Activated T-cell treated with anti-CD3 and anti-CD28 coated beads, Interleukin-2, amount 50 U/mL, for 24 hours (primary cell): ENCODE data around the gene CCL17.
"Not testable (repeated sequence)": the region's sequence is repeated elsewhere in the genome, so short reads cannot be mapped to it uniquely, and the experiment has no call there.

Experiments used
- DNase-seq: peaks from one replicate; pipeline ENCODE4 v3.0.0-alpha.2; 2020
- H3K27ac Mint-ChIP-seq: 2 replicates; pipeline ENCODE4 v1.8.0; 2020; ENCODE audit warnings: mild to moderate bottlenecking, mixed read lengths
- H3K27me3 Mint-ChIP-seq: 2 replicates; pipeline ENCODE4 v1.8.0; 2020; ENCODE audit warnings: mixed read lengths
- H3K36me3 Mint-ChIP-seq: 2 replicates; pipeline ENCODE4 v1.8.0; 2020; ENCODE audit warnings: low read depth, mixed read lengths
- H3K4me1 Mint-ChIP-seq: 2 replicates; pipeline ENCODE4 v1.8.0; 2020; ENCODE audit warnings: low read depth, mixed read lengths
- H3K4me3 Mint-ChIP-seq: 2 replicates; pipeline ENCODE4 v1.8.0; 2020; ENCODE audit warnings: mild to moderate bottlenecking, moderate library complexity, mixed read lengths
- H3K9me3 Mint-ChIP-seq: 2 replicates; pipeline ENCODE4 v1.8.0; 2020; ENCODE audit warnings: mixed read lengths

Gene CCL17

GRCh38 chr16:57424583-57424982 lies 20.0 kb downstream of the CCL17 start:
- DNase-seq, result no peak
- peaks cover 38% of the 10 kb centered on the region for H3K36me3 Mint-ChIP-seq
- H3K27ac Mint-ChIP-seq, result no peak overlapping the region
- H3K27me3 Mint-ChIP-seq, result no peaks in the 10 kb centered on the region
- H3K4me1 Mint-ChIP-seq, result no peaks in the 10 kb centered on the region
- no peaks in the 10 kb centered on the region for H3K9me3 Mint-ChIP-seq
- H3K4me3 Mint-ChIP-seq, result no peak overlapping the region

- Mint-ChIP-seq H3K27me3 (no peaks in the 10 kb centered on the region), H3K4me3 (no peak overlapping the region), H3K4me1 (no peaks in the 10 kb centered on the region), H3K9me3 (no peaks in the 10 kb centered on the region), H3K27ac (no peak overlapping the region), H3K36me3 (peaks cover 56% of the 10 kb centered on the region)
- no peak for DNase-seq
Observed at GRCh38 chr16:57426356-57426755, 21.8 kb downstream of the CCL17 start.

- Mint-ChIP-seq H3K36me3 (peaks cover 66% of the 10 kb centered on the region), H3K27me3 (no peaks in the 10 kb centered on the region), H3K4me1 (no peaks in the 10 kb centered on the region), H3K4me3 (no peak overlapping the region), H3K9me3 (no peaks in the 10 kb centered on the region), H3K27ac (no peak overlapping the region)
- no peak for DNase-seq
Observed at GRCh38 chr16:57427307-57427706, 22.7 kb downstream of the CCL17 start.

GRCh38 chr16:57427824-57428223 lies 23.3 kb downstream of the CCL17 start:
- Mint-ChIP-seq H3K9me3 (no peaks in the 10 kb centered on the region), H3K36me3 (peaks cover 71% of the 10 kb centered on the region), H3K27ac (no peak overlapping the region), H3K4me1 (peaks cover 2% of the 10 kb centered on the region), H3K4me3 (no peak overlapping the region), H3K27me3 (no peaks in the 10 kb centered on the region)
- no peak for DNase-seq

- Mint-ChIP-seq H3K36me3 (peaks cover 96% of the 10 kb centered on the region), H3K27ac (peak overlapping the region; percentile 18), H3K9me3 (no peaks in the 10 kb centered on the region), H3K4me3 (no peak overlapping the region), H3K4me1 (peaks cover 25% of the 10 kb centered on the region), H3K27me3 (no peaks in the 10 kb centered on the region)
- DNase-seq, result no peak
Observed at GRCh38 chr16:57430955-57431354, 26.4 kb downstream of the CCL17 start.

GRCh38 chr16:57432505-57432904 lies 27.9 kb downstream of the CCL17 start:
- no peak overlapping the region for H3K4me3 Mint-ChIP-seq
- H3K27me3 Mint-ChIP-seq, result no peaks in the 10 kb centered on the region
- peaks cover 25% of the 10 kb centered on the region for H3K4me1 Mint-ChIP-seq
- H3K9me3 Mint-ChIP-seq, result no peaks in the 10 kb centered on the region
- DNase-seq, result no peak
- peak overlapping the region; percentile 34 for H3K27ac Mint-ChIP-seq
- peaks cover 97% of the 10 kb centered on the region for H3K36me3 Mint-ChIP-seq

- Mint-ChIP-seq H3K27me3 (no peaks in the 10 kb centered on the region), H3K36me3 (peaks cover 97% of the 10 kb centered on the region), H3K4me1 (peaks cover 25% of the 10 kb centered on the region), H3K9me3 (no peaks in the 10 kb centered on the region), H3K27ac (peak overlapping the region; percentile 34), H3K4me3 (no peak overlapping the region)
- DNase-seq, result no peak
Observed at GRCh38 chr16:57432989-57433388, 28.4 kb downstream of the CCL17 start.

GRCh38 chr16:57434003-57434402 lies 29.4 kb downstream of the CCL17 start:
- no peak overlapping the region for H3K4me3 Mint-ChIP-seq
- peak overlapping the region; percentile 78 for H3K27ac Mint-ChIP-seq
- H3K36me3 Mint-ChIP-seq, result peaks cover 97% of the 10 kb centered on the region
- H3K27me3 Mint-ChIP-seq, result no peaks in the 10 kb centered on the region
- no peaks in the 10 kb centered on the region for H3K9me3 Mint-ChIP-seq
- DNase-seq, result no peak
- peaks cover 25% of the 10 kb centered on the region for H3K4me1 Mint-ChIP-seq

GRCh38 chr16:57435838-57436237 lies 31.3 kb downstream of the CCL17 start:
- H3K27ac Mint-ChIP-seq, result no peak overlapping the region

GRCh38 chr16:57439947-57440346 lies 35.4 kb downstream of the CCL17 start:
- H3K27ac Mint-ChIP-seq, DNase-seq, H3K27me3 Mint-ChIP-seq, H3K4me3 Mint-ChIP-seq: not testable (repeated sequence)
- Mint-ChIP-seq H3K9me3 (peaks cover 12% of the 10 kb centered on the region), H3K36me3 (peaks cover 92% of the 10 kb centered on the region), H3K4me1 (peaks cover 28% of the 10 kb centered on the region)

More at GRCh38 chr16:57435838-57436237, 31.3 kb downstream of the CCL17 start:
- H3K4me1 Mint-ChIP-seq, result peaks cover 30% of the 10 kb centered on the region
- H3K9me3 Mint-ChIP-seq, result peaks cover 9% of the 10 kb centered on the region
- no peak overlapping the region for H3K4me3 Mint-ChIP-seq
- peaks cover 97% of the 10 kb centered on the region for H3K36me3 Mint-ChIP-seq
- no peaks in the 10 kb centered on the region for H3K27me3 Mint-ChIP-seq
- DNase-seq, result no peak

- H3K4me1 Mint-ChIP-seq, result peaks cover 30% of the 10 kb centered on the region
- DNase-seq, H3K27me3 Mint-ChIP-seq, H3K27ac Mint-ChIP-seq, H3K4me3 Mint-ChIP-seq: not testable (repeated sequence)
- peaks cover 89% of the 10 kb centered on the region for H3K36me3 Mint-ChIP-seq
- peaks cover 12% of the 10 kb centered on the region for H3K9me3 Mint-ChIP-seq
Observed at GRCh38 chr16:57440551-57440950, 36.0 kb downstream of the CCL17 start.

GRCh38 chr16:57444711-57445110 lies 40.1 kb downstream of the CCL17 start:
- peaks cover 74% of the 10 kb centered on the region for H3K36me3 Mint-ChIP-seq
- DNase-seq, result no peak
- H3K27ac Mint-ChIP-seq, result peak overlapping the region; percentile 37
- H3K4me3 Mint-ChIP-seq, result peak overlapping the region; percentile 57
- peaks cover 51% of the 10 kb centered on the region for H3K4me1 Mint-ChIP-seq
- no peaks in the 10 kb centered on the region for H3K27me3 Mint-ChIP-seq
- H3K9me3 Mint-ChIP-seq, result peaks cover 12% of the 10 kb centered on the region

GRCh38 chr16:57445510-57445909 lies 40.9 kb downstream of the CCL17 start:
- Mint-ChIP-seq H3K9me3 (peaks cover 6% of the 10 kb centered on the region), H3K27ac (no peak overlapping the region), H3K4me1 (peaks cover 49% of the 10 kb centered on the region), H3K36me3 (peaks cover 68% of the 10 kb centered on the region), H3K4me3 (peak overlapping the region; percentile 46), H3K27me3 (no peaks in the 10 kb centered on the region)
- no peak for DNase-seq

- H3K36me3 Mint-ChIP-seq, result peaks cover 65% of the 10 kb centered on the region
- H3K27me3 Mint-ChIP-seq, result no peaks in the 10 kb centered on the region
- peaks cover 47% of the 10 kb centered on the region for H3K4me1 Mint-ChIP-seq
- peak overlapping the region; percentile 95 for H3K4me3 Mint-ChIP-seq
- DNase-seq, result peak; percentile 68
- H3K27ac Mint-ChIP-seq, result peak overlapping the region; percentile 96
- no peaks in the 10 kb centered on the region for H3K9me3 Mint-ChIP-seq
Observed at GRCh38 chr16:57446531-57447185, 42.1 kb downstream of the CCL17 start.

GRCh38 chr16:57447186-57447962 lies 42.8 kb downstream of the CCL17 start, which contains the start of the genes CIAPIN1 and COQ9:
Gene CIAPIN1 (minus strand): TSS chr16:57447385. CDS start chr16:57440928, 6,457 bp downstream.
Gene COQ9 (plus strand): TSS chr16:57447479. CDS start chr16:57447506, 27 bp downstream.
- H3K36me3 Mint-ChIP-seq, result peaks cover 68% of the 10 kb centered on the region
- peak within 1 kb of the TSS; percentile 95 for H3K4me3 Mint-ChIP-seq
- H3K27me3 Mint-ChIP-seq, result no peaks in the 10 kb centered on the region
- H3K27ac Mint-ChIP-seq, result peak within 1 kb of the TSS; percentile 96
- peaks cover 47% of the 10 kb centered on the region for H3K4me1 Mint-ChIP-seq
- H3K9me3 Mint-ChIP-seq, result no peaks in the 10 kb centered on the region
- DNase-seq, result peak; percentile 93
